ENCODE data around the gene STARD10.

DNA sequence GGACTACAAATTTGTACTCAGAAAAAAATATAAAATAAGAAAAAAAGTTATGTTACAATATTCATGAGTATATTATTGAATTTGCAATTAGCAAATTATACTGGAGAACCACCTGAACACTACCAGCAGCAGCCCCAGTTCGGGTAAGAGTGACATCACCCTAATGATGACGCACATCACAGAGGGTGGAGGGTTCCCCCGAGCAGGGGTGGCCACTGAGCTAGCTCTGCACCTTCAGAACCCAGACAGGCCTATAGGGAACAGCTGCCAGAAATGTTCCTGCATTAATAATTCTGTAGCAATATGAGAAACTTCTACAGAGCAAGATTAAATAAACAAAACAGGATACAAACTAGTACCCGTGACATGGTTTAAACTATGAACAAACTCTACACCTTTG is 24.2 kb downstream of the STARD10 start:
- TF ChIP-seq POLR2A (IDR thresholded peaks at IDR 0.05; ENCODE audit: low read depth) (no peak), POLR2AphosphoS5 (IDR thresholded peaks at IDR 0.05) (no peak), EP300 (IDR thresholded peaks at IDR 0.05) (no peak)
- TF ChIP-seq, protein P1, sequence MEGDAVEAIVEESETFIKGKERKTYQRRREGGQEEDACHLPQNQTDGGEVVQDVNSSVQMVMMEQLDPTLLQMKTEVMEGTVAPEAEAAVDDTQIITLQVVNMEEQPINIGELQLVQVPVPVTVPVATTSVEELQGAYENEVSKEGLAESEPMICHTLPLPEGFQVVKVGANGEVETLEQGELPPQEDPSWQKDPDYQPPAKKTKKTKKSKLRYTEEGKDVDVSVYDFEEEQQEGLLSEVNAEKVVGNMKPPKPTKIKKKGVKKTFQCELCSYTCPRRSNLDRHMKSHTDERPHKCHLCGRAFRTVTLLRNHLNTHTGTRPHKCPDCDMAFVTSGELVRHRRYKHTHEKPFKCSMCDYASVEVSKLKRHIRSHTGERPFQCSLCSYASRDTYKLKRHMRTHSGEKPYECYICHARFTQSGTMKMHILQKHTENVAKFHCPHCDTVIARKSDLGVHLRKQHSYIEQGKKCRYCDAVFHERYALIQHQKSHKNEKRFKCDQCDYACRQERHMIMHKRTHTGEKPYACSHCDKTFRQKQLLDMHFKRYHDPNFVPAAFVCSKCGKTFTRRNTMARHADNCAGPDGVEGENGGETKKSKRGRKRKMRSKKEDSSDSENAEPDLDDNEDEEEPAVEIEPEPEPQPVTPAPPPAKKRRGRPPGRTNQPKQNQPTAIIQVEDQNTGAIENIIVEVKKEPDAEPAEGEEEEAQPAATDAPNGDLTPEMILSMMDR (IDR thresholded peaks at IDR 0.05) = no peak
